Measurements from ENCODE around the gene FYN. TPM values are rescaled to one million over a fixed set of nuclear protein-coding genes. Genes with fewer than 3 reads are reported as not detected.

Gene FYN
- polyA plus RNA-seq, 1 donor (not counting 4 experiments of a cell fraction or from before 2014, with no cell fraction given) = 24.7 TPM

DNA sequence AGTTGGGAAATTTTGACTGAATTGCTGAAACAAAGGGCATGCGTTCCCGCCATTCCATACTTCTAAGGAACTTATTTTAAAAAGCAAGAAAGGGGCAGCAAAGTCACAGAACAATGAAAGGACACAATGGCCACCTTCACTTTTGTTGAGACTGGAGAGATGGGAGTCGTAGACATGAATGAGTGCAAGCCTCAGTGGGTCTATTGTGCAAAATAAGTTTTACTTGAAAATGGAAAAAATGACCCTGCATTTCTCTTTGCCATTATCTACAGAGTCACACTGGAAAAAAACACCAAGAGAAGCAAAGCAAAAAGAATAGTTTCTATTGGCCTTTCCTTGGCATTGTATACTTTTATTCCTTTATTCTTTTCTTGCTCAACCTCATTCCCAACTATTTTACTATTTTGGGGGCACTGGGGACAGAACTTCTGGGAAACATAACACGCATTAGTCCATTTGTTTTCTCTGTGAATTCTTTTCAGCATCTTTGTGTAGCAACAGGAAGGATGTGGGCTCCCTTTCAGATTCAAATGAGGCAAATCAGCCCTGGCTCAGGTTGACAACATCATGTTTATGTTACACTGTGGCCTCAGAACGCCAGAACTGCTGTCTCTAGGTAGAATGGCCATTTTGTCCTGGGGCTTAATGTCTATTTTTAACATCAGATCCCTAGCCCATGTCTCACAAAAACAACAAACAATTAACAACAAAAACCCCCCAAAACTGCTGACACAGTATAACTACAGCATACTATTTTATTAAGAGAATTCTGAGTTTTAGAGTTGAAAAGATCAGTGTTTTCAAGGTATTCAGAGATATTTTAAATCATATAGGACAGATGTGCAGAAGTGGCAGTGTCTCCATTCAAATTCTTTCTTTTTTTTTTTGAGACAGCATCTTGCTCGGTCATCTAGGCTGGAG is 122.2 kb downstream of the FYN start:
- no peaks in the 10 kb centered on the region for H3K27me3 ChIP-seq (ENCODE audit: control insufficient read depth, extremely low read depth, insufficient read depth, low read length)
- dilution Hi-C loops (cut with MboI; ENCODE audit: extremely low pct_ligation_motif_present, low sequenced_read_pairs) = no loop called here
- H3K9me3 ChIP-seq (ENCODE audit: control insufficient read depth, low read depth, low read length) = no peaks in the 10 kb centered on the region
- no peak for FAIRE-seq
- no peak overlapping the region for H3K4me2 ChIP-seq (ENCODE audit: control insufficient read depth, extremely low read depth, insufficient read depth, low read depth, low read length)
- H3K9ac ChIP-seq (ENCODE audit: control insufficient read depth, extremely low read depth, insufficient read depth, low read length) = no peak overlapping the region
- no peaks in the 10 kb centered on the region for H4K20me1 ChIP-seq (ENCODE audit: control insufficient read depth, extremely low read depth, insufficient read depth, low read length)
- DNase-seq (ENCODE audit: low read depth, low spot score) = no peak
- no peaks in the 10 kb centered on the region for H3K4me1 ChIP-seq (ENCODE audit: control insufficient read depth, extremely low read depth, insufficient read depth, low read length)
- no peaks in the 10 kb centered on the region for H3K79me2 ChIP-seq (ENCODE audit: control insufficient read depth, insufficient read depth, low read length)
- H3K27ac ChIP-seq (ENCODE audit: control insufficient read depth, insufficient read depth, low read length) = no peak overlapping the region
- no peak for TF ChIP-seq EZH2 (IDR thresholded peaks at IDR 0.05; ENCODE audit: low read length)
- TF ChIP-seq, protein P1, sequence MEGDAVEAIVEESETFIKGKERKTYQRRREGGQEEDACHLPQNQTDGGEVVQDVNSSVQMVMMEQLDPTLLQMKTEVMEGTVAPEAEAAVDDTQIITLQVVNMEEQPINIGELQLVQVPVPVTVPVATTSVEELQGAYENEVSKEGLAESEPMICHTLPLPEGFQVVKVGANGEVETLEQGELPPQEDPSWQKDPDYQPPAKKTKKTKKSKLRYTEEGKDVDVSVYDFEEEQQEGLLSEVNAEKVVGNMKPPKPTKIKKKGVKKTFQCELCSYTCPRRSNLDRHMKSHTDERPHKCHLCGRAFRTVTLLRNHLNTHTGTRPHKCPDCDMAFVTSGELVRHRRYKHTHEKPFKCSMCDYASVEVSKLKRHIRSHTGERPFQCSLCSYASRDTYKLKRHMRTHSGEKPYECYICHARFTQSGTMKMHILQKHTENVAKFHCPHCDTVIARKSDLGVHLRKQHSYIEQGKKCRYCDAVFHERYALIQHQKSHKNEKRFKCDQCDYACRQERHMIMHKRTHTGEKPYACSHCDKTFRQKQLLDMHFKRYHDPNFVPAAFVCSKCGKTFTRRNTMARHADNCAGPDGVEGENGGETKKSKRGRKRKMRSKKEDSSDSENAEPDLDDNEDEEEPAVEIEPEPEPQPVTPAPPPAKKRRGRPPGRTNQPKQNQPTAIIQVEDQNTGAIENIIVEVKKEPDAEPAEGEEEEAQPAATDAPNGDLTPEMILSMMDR (optimal IDR thresholded peaks at IDR 0.05 in 1 of 3, IDR thresholded peaks at IDR 0.05 in 1 of 3, conservative IDR thresholded peaks at IDR 0.05 in 1 of 3; ENCODE audit: extremely low read depth in 1 of 3, insufficient read depth in 2 of 3, low read length in 3 of 3) = no peak
- H3K36me3 ChIP-seq (ENCODE audit: control insufficient read depth in 2 of 2, extremely low read depth in 1 of 2, insufficient read depth in 2 of 2, low read length in 2 of 2) = no peaks in the 10 kb centered on the region
- H3K9me1 ChIP-seq (ENCODE audit: control insufficient read depth, extremely low read depth, insufficient read depth, low read length) = no peaks in the 10 kb centered on the region
- no peak overlapping the region for H3K4me3 ChIP-seq (ENCODE audit: control insufficient read depth in 2 of 3, extremely low read depth in 1 of 3, insufficient read depth in 2 of 3, low read depth in 1 of 3, low read length in 3 of 3)
- H2AFZ ChIP-seq (ENCODE audit: control insufficient read depth, low read length) = no peak overlapping the region

DNA sequence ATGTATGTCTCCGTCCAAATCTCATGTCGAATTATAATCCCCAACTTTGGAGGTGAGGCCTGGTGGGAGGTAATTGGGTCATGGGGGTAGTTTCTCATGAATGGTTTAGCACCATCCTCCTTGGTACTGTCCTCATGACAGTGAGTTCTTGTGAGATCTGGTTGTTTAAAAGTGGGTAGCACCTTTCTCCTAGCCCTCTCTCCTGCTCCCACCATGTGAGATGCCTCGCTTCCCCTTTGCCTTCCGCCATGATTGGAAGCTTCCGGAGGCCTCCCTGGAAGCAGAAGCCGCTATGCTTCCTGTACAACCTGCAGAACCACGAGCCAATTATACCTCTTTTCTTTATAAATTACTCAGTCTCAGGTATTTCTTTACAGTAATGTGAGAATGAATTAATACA is 123.1 kb downstream of the FYN start:
- no peak for TF ChIP-seq EZH2 (IDR thresholded peaks at IDR 0.05; ENCODE audit: low read length)
- TF ChIP-seq, protein P1 (optimal IDR thresholded peaks at IDR 0.05 in 1 of 3, IDR thresholded peaks at IDR 0.05 in 1 of 3, conservative IDR thresholded peaks at IDR 0.05 in 1 of 3; ENCODE audit: extremely low read depth in 1 of 3, insufficient read depth in 2 of 3, low read length in 3 of 3) = no peak
- Histone ChIP-seq H3K36me3 (ENCODE audit: control insufficient read depth in 2 of 2, extremely low read depth in 1 of 2, insufficient read depth in 2 of 2, low read length in 2 of 2) (no peaks in the 10 kb centered on the region), H2AFZ (ENCODE audit: control insufficient read depth, low read length) (no peak overlapping the region), H3K4me2 (ENCODE audit: control insufficient read depth, extremely low read depth, insufficient read depth, low read depth, low read length) (no peak overlapping the region), H3K4me1 (ENCODE audit: control insufficient read depth, extremely low read depth, insufficient read depth, low read length) (no peaks in the 10 kb centered on the region), H3K9ac (ENCODE audit: control insufficient read depth, extremely low read depth, insufficient read depth, low read length) (no peak overlapping the region), H3K27ac (ENCODE audit: control insufficient read depth, insufficient read depth, low read length) (no peak overlapping the region), H3K9me1 (ENCODE audit: control insufficient read depth, extremely low read depth, insufficient read depth, low read length) (no peaks in the 10 kb centered on the region), H4K20me1 (ENCODE audit: control insufficient read depth, extremely low read depth, insufficient read depth, low read length) (peaks cover 2% of the 10 kb centered on the region), H3K79me2 (ENCODE audit: control insufficient read depth, insufficient read depth, low read length) (no peaks in the 10 kb centered on the region), H3K9me3 (ENCODE audit: control insufficient read depth, low read depth, low read length) (no peaks in the 10 kb centered on the region), H3K4me3 (ENCODE audit: control insufficient read depth in 2 of 3, extremely low read depth in 1 of 3, insufficient read depth in 2 of 3, low read depth in 1 of 3, low read length in 3 of 3) (no peak overlapping the region), H3K27me3 (ENCODE audit: control insufficient read depth, extremely low read depth, insufficient read depth, low read length) (no peaks in the 10 kb centered on the region)
- FAIRE-seq = no peak
- dilution Hi-C loops (cut with MboI; ENCODE audit: extremely low pct_ligation_motif_present, low sequenced_read_pairs) = no loop called here
- DNase-seq (ENCODE audit: low read depth, low spot score) = no peak
